Measurements from ENCODE around the gene DCUN1D2. TPM values are rescaled to one million over a fixed set of nuclear protein-coding genes. Genes with fewer than 3 reads are reported as not detected.

The DCUN1D2 gene
- polyA plus RNA-seq, 3 donors, result 3.1 to 16.7 (median 6.1) TPM

- Histone ChIP-seq H3K36me3 (replicated peaks in 1 of 2; ENCODE audit: control insufficient read depth in 1 of 2, insufficient read depth in 2 of 2, low read length in 2 of 2) (peaks cover 26 to 46% of the 10 kb centered on the region in 2 donors), H4K20me1 (ENCODE audit: insufficient read depth, low read length) (no peaks in the 10 kb centered on the region), H3K9me3 (replicated peaks in 1 of 2; ENCODE audit: control insufficient read depth in 1 of 2, insufficient read depth in 1 of 2, low read length in 2 of 2) (no peaks in the 10 kb centered on the region), H3K9ac (ENCODE audit: insufficient read depth, low read length, poor library complexity, severe bottlenecking) (no peak overlapping the region), H3K27ac (ENCODE audit: low read depth in 1 of 2, low read length in 2 of 2) (no peak overlapping the region), H3K4me2 (replicated peaks; ENCODE audit: extremely low read depth, low read length, poor library complexity, severe bottlenecking) (no peak overlapping the region), H3K4me1 (ENCODE audit: control insufficient read depth in 1 of 2, insufficient read depth in 2 of 2, low read length in 2 of 2) (no peaks in the 10 kb centered on the region), H3K4me3 (replicated peaks in 1 of 3; ENCODE audit: low read depth in 2 of 3, low read length in 3 of 3) (no peak overlapping the region), H3K27me3 (ENCODE audit: control insufficient read depth in 2 of 2, insufficient read depth in 2 of 2, low read length in 2 of 2) (no peaks in the 10 kb centered on the region), H3K79me2 (ENCODE audit: insufficient read depth, low read length) (no peaks in the 10 kb centered on the region), H2AFZ (ENCODE audit: insufficient read depth, low read depth, low read length, poor library complexity, severe bottlenecking) (no peak overlapping the region)
- no peak for DNase-seq
- peaks cover 0 to 3% (median 0%) of the 10 kb centered on the region in 3 donors for H3K27me3 Mint-ChIP-seq (ENCODE audit: low read depth in 3 of 3)
- peaks cover 36 to 48% of the 10 kb centered on the region in 2 donors for H3K36me3 Mint-ChIP-seq
- 95% methylated on average over 3 of the region's 4 CpGs for WGBS (ENCODE audit: insufficient coverage)
- no peak overlapping the region for H3K4me3 Mint-ChIP-seq
- no peak overlapping the region for H3K27ac Mint-ChIP-seq
- intact Hi-C loops (cut with micrococcal nuclease), result no loop called here
- no peaks in the 10 kb centered on the region for H3K4me1 Mint-ChIP-seq
- peaks cover 0 to 8% (median under 1%) of the 10 kb centered on the region in 7 donors for H3K9me3 Mint-ChIP-seq
- no peak for TF ChIP-seq CTCF (IDR thresholded peaks at IDR 0.05)
Measured at GRCh38 chr13:113452466-113452865, 38.0 kb downstream of the DCUN1D2 start.

- H3K4me2 ChIP-seq (replicated peaks; ENCODE audit: extremely low read depth, low read length, poor library complexity, severe bottlenecking), result no peak overlapping the region
- no peak overlapping the region for H2AFZ ChIP-seq (ENCODE audit: insufficient read depth, low read depth, low read length, poor library complexity, severe bottlenecking)
- Mint-ChIP-seq H3K4me3 (no peak overlapping the region), H3K9me3 (peaks cover 0 to 8% (median 3%) of the 10 kb centered on the region in 7 donors), H3K4me1 (no peaks in the 10 kb centered on the region), H3K27me3 (ENCODE audit: low read depth in 3 of 3) (peaks cover 0 to 3% (median 0%) of the 10 kb centered on the region in 3 donors), H3K36me3 (peaks cover 32 to 47% of the 10 kb centered on the region in 2 donors), H3K27ac (no peak overlapping the region)
- no peaks in the 10 kb centered on the region for H3K4me1 ChIP-seq (ENCODE audit: control insufficient read depth in 1 of 2, insufficient read depth in 2 of 2, low read length in 2 of 2)
- DNase-seq, result no peak
- no peaks in the 10 kb centered on the region for H3K27me3 ChIP-seq (ENCODE audit: control insufficient read depth in 2 of 2, insufficient read depth in 2 of 2, low read length in 2 of 2)
- no peaks in the 10 kb centered on the region for H3K79me2 ChIP-seq (ENCODE audit: insufficient read depth, low read length)
- no peak overlapping the region for H3K9ac ChIP-seq (ENCODE audit: insufficient read depth, low read length, poor library complexity, severe bottlenecking)
- no peak overlapping the region for H3K4me3 ChIP-seq (replicated peaks in 1 of 3; ENCODE audit: low read depth in 2 of 3, low read length in 3 of 3)
- no peak overlapping the region for H3K27ac ChIP-seq (ENCODE audit: low read depth in 1 of 2, low read length in 2 of 2)
- intact Hi-C loops (cut with micrococcal nuclease), result no loop called here
- no peak for TF ChIP-seq CTCF (IDR thresholded peaks at IDR 0.05)
- peaks cover 23 to 41% of the 10 kb centered on the region in 2 donors for H3K36me3 ChIP-seq (replicated peaks in 1 of 2; ENCODE audit: control insufficient read depth in 1 of 2, insufficient read depth in 2 of 2, low read length in 2 of 2)
- WGBS (ENCODE audit: insufficient coverage), result 99% methylated on average over 24 of the region's 24 CpGs
- H4K20me1 ChIP-seq (ENCODE audit: insufficient read depth, low read length), result no peaks in the 10 kb centered on the region
- no peaks in the 10 kb centered on the region for H3K9me3 ChIP-seq (replicated peaks in 1 of 2; ENCODE audit: control insufficient read depth in 1 of 2, insufficient read depth in 1 of 2, low read length in 2 of 2)
Measured at GRCh38 chr13:113451951-113452421, 38.5 kb downstream of the DCUN1D2 start.
